Tibial nerve (tissue), 3 donors: ENCODE results near the gene PTPRD.

Experiments used
- POLR2A ChIP-seq, 2 donors: fragments of 450-650 bp; IDR thresholded peaks; one replicate each; pipeline ENCODE4 v1.6.1; 2017; ENCODE audit warnings: antibody characterized with exemption in 2 of 2, mild to moderate bottlenecking in 2 of 2, moderate library complexity in 2 of 2
- TF ChIP-seq, protein P1 (sequence below), 5 experiments: fragments of 200-600 bp in 3 of 5; fragments of 450-650 bp in 2 of 5; sonication (generic) in 3 of 5; IDR thresholded peaks; one replicate each; pipeline ENCODE4 v1.5.1; 2016 to 2019; ENCODE audit warnings: antibody characterized with exemption in 5 of 5, mild to moderate bottlenecking in 3 of 5, moderate library complexity in 2 of 5

GRCh38 chr9:10032166-10032565 is 580.6 kb downstream of the PTPRD start:
- TF ChIP-seq, protein P1, sequence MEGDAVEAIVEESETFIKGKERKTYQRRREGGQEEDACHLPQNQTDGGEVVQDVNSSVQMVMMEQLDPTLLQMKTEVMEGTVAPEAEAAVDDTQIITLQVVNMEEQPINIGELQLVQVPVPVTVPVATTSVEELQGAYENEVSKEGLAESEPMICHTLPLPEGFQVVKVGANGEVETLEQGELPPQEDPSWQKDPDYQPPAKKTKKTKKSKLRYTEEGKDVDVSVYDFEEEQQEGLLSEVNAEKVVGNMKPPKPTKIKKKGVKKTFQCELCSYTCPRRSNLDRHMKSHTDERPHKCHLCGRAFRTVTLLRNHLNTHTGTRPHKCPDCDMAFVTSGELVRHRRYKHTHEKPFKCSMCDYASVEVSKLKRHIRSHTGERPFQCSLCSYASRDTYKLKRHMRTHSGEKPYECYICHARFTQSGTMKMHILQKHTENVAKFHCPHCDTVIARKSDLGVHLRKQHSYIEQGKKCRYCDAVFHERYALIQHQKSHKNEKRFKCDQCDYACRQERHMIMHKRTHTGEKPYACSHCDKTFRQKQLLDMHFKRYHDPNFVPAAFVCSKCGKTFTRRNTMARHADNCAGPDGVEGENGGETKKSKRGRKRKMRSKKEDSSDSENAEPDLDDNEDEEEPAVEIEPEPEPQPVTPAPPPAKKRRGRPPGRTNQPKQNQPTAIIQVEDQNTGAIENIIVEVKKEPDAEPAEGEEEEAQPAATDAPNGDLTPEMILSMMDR (IDR thresholded peaks at IDR 0.05): no peak
- no peak for TF ChIP-seq POLR2A (IDR thresholded peaks at IDR 0.05)
